Activated CD4-positive, alpha-beta T cell treated with anti-CD3 and anti-CD28 coated beads, Interleukin-2, amount 10 ng/mL, durations not matched to agents 7 days and 5 days (primary cell): ENCODE data around the gene BAIAP2L1. TPM values are rescaled to one million over a fixed set of nuclear protein-coding genes. Genes with fewer than 3 reads are reported as not detected.

Experiments
- CTCF ChIA-PET: fragments of 350-600 bp; sonication (Branson Sonifier 250); formaldehyde crosslinking; loops from one replicate; lab custom pipeline; 2021; ENCODE audit warnings: antibody characterized with exemption; lab: Charles Lee
- POLR2A ChIA-PET: fragments of 350-600 bp; sonication (Branson Sonifier 250); formaldehyde crosslinking; loops from one replicate; lab custom pipeline; 2021; ENCODE audit warnings: antibody characterized with exemption; lab: Charles Lee
- DNase-seq: peaks from one replicate; pipeline ENCODE4 v3.0.0-alpha.2; 2020
- H3K27ac Mint-ChIP-seq: one replicate; pipeline ENCODE4 v1.8.0; 2021; ENCODE audit warnings: mild to moderate bottlenecking, moderate library complexity, mixed read lengths
- H3K27me3 Mint-ChIP-seq: one replicate; pipeline ENCODE4 v1.8.0; 2021; ENCODE audit warnings: mixed read lengths
- H3K36me3 Mint-ChIP-seq: one replicate; pipeline ENCODE4 v1.8.0; 2021; ENCODE audit warnings: low read depth, mixed read lengths
- H3K4me1 Mint-ChIP-seq: one replicate; pipeline ENCODE4 v1.8.0; 2021; ENCODE audit warnings: mixed read lengths
- H3K4me3 Mint-ChIP-seq: one replicate; pipeline ENCODE4 v1.8.0; 2021; ENCODE audit warnings: mild to moderate bottlenecking, moderate library complexity, mixed read lengths
- H3K9me3 Mint-ChIP-seq: one replicate; pipeline ENCODE4 v1.8.0; 2021; ENCODE audit warnings: mixed read lengths
- total RNA-seq, 2 experiments: library from RNA; stranded (reverse); gene quantifications; one replicate each; pipeline ENCODE4 v1.2.3, GENCODE V29; 2021

BAIAP2L1 gene
- total RNA-seq, 2 experiments from 2014 or later: 0.40 to 0.42 TPM

DNA sequence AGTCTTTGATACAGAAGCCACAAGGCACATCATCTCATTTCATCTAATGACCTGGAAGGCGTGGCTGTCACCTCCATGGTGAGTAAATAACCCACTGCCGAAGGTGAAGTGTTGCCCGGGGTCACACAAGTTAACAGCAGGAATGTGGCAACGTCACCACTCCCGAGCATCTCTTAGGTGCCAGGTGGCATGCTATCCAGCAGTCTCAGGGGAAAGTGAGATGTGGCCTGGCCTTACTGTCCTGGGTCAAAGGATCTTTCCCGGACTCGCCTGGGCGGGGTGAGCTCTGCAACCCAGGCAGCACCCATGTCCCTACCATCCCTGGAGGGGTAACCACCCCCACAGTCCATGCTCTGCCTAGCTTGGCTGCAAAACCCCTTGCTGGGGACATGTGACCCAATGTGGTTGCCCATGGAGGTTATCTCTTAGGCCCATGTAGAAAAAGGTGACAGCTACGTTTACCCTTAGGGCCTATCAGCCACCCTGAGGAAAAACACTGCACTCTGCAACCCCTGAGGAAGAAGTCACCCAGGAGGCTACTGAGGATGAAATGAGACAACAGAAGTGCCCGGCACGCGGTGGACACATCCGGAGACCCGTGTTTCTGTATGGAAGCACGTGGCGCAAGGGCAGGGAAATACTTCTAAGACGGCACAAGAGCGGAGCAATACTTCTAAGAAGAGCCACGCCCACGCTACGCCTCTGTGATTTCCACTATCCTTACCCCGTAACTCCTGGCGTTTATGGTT, 52.0 kb downstream of the BAIAP2L1 start:
- H3K27me3 Mint-ChIP-seq: no peaks in the 10 kb centered on the region
- no peaks in the 10 kb centered on the region for H3K9me3 Mint-ChIP-seq
- no peak overlapping the region for H3K27ac Mint-ChIP-seq
- ChIA-PET POLR2A (no interaction called here), CTCF (no interaction called here)
- no peaks in the 10 kb centered on the region for H3K36me3 Mint-ChIP-seq
- H3K4me1 Mint-ChIP-seq: no peaks in the 10 kb centered on the region
- H3K4me3 Mint-ChIP-seq: no peak overlapping the region
- no peak for DNase-seq

- POLR2A ChIA-PET: no interaction called here
- no peak for DNase-seq
- CTCF ChIA-PET: interaction anchor here (0.6 kb wide), 1 partner anchor 23 kb away, joined by 4 read pairs; no protein-coding TSS in a partner anchor
- H3K36me3 Mint-ChIP-seq: no peaks in the 10 kb centered on the region
- no peaks in the 10 kb centered on the region for H3K27me3 Mint-ChIP-seq
- H3K4me1 Mint-ChIP-seq: no peaks in the 10 kb centered on the region
- H3K27ac Mint-ChIP-seq: no peak overlapping the region
- H3K4me3 Mint-ChIP-seq: no peak overlapping the region
- H3K9me3 Mint-ChIP-seq: no peaks in the 10 kb centered on the region
Observed at GRCh38 chr7:98346515-98347069, 54.3 kb downstream of the BAIAP2L1 start.

DNA sequence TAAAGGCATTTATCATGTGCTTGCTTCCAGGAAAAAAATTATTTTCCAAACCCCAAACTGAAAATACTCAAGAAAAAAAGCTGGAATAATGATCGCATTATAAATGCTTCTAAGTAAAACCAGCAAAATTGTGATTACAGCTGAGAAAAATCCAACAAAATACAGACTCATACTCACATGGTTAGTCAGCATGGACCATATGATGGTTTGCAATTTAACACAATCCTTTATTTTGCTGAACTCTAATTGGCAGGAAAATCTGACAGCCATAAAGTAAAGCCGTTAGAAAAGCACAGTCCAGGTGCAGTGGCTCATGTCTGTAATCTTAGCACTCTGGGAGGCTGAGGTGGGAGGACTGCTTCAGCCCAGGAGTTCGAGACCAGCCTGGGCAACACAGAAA, 59.8 kb downstream of the BAIAP2L1 start:
- no peaks in the 10 kb centered on the region for H3K27me3 Mint-ChIP-seq
- ChIA-PET POLR2A (no interaction called here), CTCF (interaction anchor here (0.6 kb wide), 1 partner anchor 446 kb away, joined by 3 read pairs; no protein-coding TSS in a partner anchor)

DNA sequence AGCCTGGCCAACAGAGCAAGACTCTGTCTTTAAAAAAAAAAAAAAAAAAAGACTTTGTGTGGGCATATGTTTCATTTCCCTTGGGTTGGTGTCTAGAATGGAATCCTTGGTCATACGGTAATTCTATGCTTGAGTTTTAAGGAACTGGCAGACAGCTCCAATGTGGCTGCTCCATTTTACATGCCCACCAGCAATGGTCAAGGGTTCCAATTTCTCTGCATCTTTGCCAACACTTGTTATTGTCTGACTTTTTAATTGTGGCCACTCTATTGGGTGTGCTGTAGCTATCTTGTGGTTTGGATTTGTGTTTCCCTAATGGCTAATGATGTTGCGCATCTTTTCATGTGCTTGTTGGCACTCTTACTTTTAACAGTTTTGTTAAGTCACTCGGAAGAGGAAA, 61.8 kb downstream of the BAIAP2L1 start:
- no peak for DNase-seq
- ChIA-PET CTCF (interaction anchor here (0.7 kb wide), 1 partner anchor 162 kb away, joined by 3 read pairs; no protein-coding TSS in a partner anchor), POLR2A (no interaction called here)
- Mint-ChIP-seq H3K27me3 (no peaks in the 10 kb centered on the region), H3K9me3 (no peaks in the 10 kb centered on the region), H3K27ac (no peak overlapping the region), H3K4me1 (no peaks in the 10 kb centered on the region), H3K36me3 (no peaks in the 10 kb centered on the region), H3K4me3 (no peak overlapping the region)

More for the DNA sequence above, 59.8 kb downstream of the BAIAP2L1 start:
- no peaks in the 10 kb centered on the region for H3K4me1 Mint-ChIP-seq
- no peak overlapping the region for H3K27ac Mint-ChIP-seq
- no peak for DNase-seq
- H3K4me3 Mint-ChIP-seq: no peak overlapping the region
- H3K9me3 Mint-ChIP-seq: no peaks in the 10 kb centered on the region
- H3K36me3 Mint-ChIP-seq: no peaks in the 10 kb centered on the region

GRCh38 chr7:98338441-98338840, 62.4 kb downstream of the BAIAP2L1 start:
- no peaks in the 10 kb centered on the region for H3K36me3 Mint-ChIP-seq
- no peak overlapping the region for H3K4me3 Mint-ChIP-seq
- POLR2A ChIA-PET: no interaction called here
- no peaks in the 10 kb centered on the region for H3K4me1 Mint-ChIP-seq
- H3K9me3 Mint-ChIP-seq: no peaks in the 10 kb centered on the region
- no peak for DNase-seq
- CTCF ChIA-PET: no interaction called here
- no peak overlapping the region for H3K27ac Mint-ChIP-seq
- no peaks in the 10 kb centered on the region for H3K27me3 Mint-ChIP-seq

DNA sequence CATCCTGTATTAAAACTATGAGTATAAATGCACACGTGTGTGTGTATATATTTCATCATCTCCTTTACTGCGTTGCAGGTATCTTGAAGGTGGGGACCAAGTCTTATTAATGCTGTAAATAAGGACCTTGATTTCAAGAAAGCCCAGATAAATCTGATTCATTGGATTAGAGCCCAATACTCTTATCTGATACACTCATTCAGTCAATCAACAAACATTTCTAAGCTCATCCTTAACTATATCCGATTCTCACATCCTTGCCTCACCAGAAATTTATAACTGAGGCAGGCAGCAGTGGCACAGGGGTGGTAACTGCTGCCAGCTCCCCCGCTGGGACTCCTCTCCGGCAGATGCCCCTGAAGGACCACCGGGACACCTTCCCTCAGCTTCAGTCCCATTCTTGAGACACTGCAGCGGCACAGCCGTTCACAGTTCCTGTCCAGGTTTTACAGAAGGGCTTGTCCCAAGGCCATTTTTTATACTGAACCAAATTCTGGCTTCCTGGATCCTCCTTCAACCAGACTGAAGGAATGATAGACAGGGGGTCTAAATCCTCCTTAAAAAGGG, 65.4 kb downstream of the BAIAP2L1 start:
- Mint-ChIP-seq H3K27me3 (no peaks in the 10 kb centered on the region), H3K4me3 (no peak overlapping the region), H3K36me3 (no peaks in the 10 kb centered on the region), H3K27ac (no peak overlapping the region), H3K9me3 (no peaks in the 10 kb centered on the region), H3K4me1 (no peaks in the 10 kb centered on the region)
- CTCF ChIA-PET: no interaction called here
- DNase-seq: no peak
- POLR2A ChIA-PET: no interaction called here

GRCh38 chr7:98334081-98334480, 66.8 kb downstream of the BAIAP2L1 start:
- no peaks in the 10 kb centered on the region for H3K4me1 Mint-ChIP-seq
- H3K27ac Mint-ChIP-seq: no peak overlapping the region
- ChIA-PET CTCF (interaction anchor here (0.5 to 0.8 kb wide), 3 partner anchors 9 to 435 kb away, joined by 3 read pairs; no protein-coding TSS in a partner anchor), POLR2A (no interaction called here)
- no peaks in the 10 kb centered on the region for H3K36me3 Mint-ChIP-seq
- no peak for DNase-seq
- no peaks in the 10 kb centered on the region for H3K27me3 Mint-ChIP-seq
- peaks cover 2% of the 10 kb centered on the region for H3K9me3 Mint-ChIP-seq
- no peak overlapping the region for H3K4me3 Mint-ChIP-seq

- H3K27me3 Mint-ChIP-seq: no peaks in the 10 kb centered on the region
- no peak overlapping the region for H3K27ac Mint-ChIP-seq
- H3K36me3 Mint-ChIP-seq: no peaks in the 10 kb centered on the region
- H3K9me3 Mint-ChIP-seq: peaks cover 2% of the 10 kb centered on the region
- DNase-seq: no peak
- H3K4me1 Mint-ChIP-seq: no peaks in the 10 kb centered on the region
- H3K4me3 Mint-ChIP-seq: no peak overlapping the region
- ChIA-PET POLR2A (no interaction called here), CTCF (no interaction called here)
Observed at GRCh38 chr7:98330926-98331529, 69.9 kb downstream of the BAIAP2L1 start.

DNA sequence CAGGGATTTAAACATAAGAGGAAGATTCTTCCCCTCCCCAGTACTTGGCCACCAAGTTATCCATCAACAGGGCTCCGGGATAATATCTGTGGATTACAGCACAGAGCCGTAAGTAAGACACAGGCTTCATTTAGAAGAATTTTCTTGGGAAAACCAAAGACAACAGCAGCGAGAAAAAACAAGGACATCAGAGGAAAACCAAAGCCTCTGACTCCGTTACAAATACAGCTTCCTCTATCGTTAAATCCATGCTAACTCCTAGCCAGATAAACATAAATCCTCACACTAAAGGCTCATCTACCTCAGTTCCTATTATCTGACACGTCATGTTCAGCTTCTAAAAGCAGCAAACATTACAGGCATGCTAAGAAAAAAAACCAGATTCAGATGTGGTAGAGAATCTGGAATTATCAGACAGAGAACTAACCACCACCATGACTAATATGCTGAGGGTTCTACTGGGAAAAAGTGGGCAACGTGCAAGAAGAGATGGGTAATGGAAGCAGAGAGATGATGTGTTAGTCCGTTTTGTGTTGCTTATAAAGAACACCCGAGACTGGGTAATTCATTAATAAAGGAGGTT, 71.0 kb downstream of the BAIAP2L1 start:
- ChIA-PET POLR2A (no interaction called here), CTCF (no interaction called here)
- DNase-seq: no peak
- Mint-ChIP-seq H3K4me3 (no peak overlapping the region), H3K27me3 (no peaks in the 10 kb centered on the region), H3K36me3 (no peaks in the 10 kb centered on the region), H3K9me3 (peaks cover 2% of the 10 kb centered on the region), H3K27ac (no peak overlapping the region), H3K4me1 (no peaks in the 10 kb centered on the region)

DNA sequence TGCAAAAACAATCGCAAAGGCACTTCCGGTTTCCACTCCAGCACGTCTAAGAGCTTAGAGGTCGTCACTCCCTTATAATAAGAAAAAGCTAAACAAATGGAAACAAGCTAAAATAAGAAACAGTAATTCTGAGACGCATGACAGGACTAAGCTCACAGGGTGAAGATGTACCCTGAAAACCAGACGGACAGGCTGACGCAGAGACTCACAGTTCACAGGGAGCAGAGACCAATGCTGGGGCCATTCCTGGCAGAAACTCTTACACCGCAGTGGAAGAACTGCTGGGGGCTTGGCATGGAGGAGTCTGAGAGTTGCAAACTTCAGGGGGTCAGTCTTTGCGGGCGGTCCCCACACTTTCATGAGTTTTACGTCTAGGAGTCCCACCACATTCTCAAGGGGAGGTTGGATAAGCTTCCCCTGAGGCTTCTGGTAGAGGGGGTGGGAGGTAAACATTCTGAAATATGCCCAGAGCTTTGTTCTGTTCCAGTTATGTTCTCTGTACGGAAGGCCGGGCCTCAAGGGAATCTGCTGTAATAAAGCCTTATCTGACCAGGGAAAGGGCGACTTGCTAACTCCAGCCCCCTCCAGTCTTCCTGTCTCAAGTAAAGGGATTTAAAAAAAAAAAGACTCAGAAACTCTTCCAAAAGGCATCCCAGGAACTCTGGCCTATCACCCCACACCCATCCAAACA, 71.6 kb downstream of the BAIAP2L1 start:
- Mint-ChIP-seq H3K27ac (no peak overlapping the region), H3K9me3 (peaks cover 2% of the 10 kb centered on the region), H3K4me3 (no peak overlapping the region), H3K36me3 (no peaks in the 10 kb centered on the region), H3K4me1 (no peaks in the 10 kb centered on the region), H3K27me3 (peaks cover under 1% of the 10 kb centered on the region)
- DNase-seq: no peak
- POLR2A ChIA-PET: interaction anchor here (0.5 kb wide), 1 partner anchor 22 kb away, joined by 3 read pairs; no protein-coding TSS in a partner anchor
- CTCF ChIA-PET: interaction anchor here (0.6 kb wide), 1 partner anchor 278 kb away, joined by 3 read pairs; no protein-coding TSS in a partner anchor

DNA sequence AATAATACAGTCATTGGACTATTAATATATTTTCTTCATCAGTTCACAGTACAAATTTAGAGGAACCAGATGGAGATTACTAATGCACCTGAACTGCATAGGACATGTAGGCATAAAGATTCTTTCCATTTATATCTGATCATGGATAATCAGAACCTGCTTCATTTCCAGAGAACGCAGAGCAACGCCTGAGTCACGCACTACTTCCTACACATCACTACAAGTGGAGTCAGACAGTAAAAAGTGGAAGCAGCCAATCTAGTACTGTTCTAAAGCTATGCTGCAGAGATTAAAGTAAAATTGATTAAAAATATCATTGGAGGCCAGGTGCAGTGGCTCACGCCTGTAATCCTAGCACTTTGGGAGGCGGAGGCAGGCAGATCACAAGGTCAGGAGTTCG, 76.1 kb downstream of the BAIAP2L1 start:
- no peaks in the 10 kb centered on the region for H3K4me1 Mint-ChIP-seq
- no peak for DNase-seq
- no peak overlapping the region for H3K4me3 Mint-ChIP-seq
- H3K9me3 Mint-ChIP-seq: no peaks in the 10 kb centered on the region
- H3K36me3 Mint-ChIP-seq: no peaks in the 10 kb centered on the region
- POLR2A ChIA-PET: no interaction called here
- CTCF ChIA-PET: no interaction called here
- H3K27me3 Mint-ChIP-seq: peaks cover 3% of the 10 kb centered on the region
- no peak overlapping the region for H3K27ac Mint-ChIP-seq

DNA sequence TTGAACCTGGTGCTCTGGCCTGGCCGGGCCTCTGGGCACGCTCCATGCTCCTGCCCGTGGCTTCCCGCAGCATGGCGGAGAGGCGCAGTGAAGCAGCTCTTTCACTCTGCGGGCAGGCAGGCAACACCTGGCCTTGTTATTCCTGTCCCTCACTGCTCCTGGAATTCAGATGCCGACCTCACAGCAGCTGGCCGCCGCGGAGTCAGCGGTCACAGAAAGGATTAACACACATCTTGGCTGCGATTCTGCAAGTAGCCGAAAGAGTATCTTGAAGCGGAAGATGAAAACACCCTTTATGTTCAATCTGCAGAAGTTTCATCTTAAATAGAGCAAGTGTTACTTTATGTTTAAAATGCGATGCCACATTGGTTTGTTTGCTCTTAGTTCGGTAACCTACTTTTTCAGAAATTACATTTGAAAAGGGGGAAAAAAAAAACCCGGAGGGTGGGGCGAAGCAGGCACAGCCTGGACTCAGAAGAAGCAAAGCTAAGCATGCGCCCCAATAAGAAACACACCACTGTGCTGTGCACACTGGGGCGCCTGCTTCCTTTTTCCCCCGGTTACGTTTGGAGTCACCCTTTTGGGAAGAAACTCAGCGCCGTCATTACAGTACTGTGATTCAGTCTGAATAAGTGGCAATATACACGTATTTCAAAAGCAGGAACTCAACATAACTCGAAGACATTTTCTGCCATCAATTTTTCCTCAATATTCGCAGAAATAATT, 77.1 kb downstream of the BAIAP2L1 start:
- ChIA-PET CTCF (no interaction called here), POLR2A (no interaction called here)

More for the DNA sequence above, 77.1 kb downstream of the BAIAP2L1 start:
- Mint-ChIP-seq H3K9me3 (no peaks in the 10 kb centered on the region), H3K4me1 (no peaks in the 10 kb centered on the region), H3K36me3 (no peaks in the 10 kb centered on the region), H3K27me3 (peaks cover 3% of the 10 kb centered on the region), H3K27ac (no peak overlapping the region), H3K4me3 (no peak overlapping the region)
- DNase-seq: no peak
